A172 (cell line): ENCODE measurements around the gene CDK2AP2. TPM values are rescaled to one million over a fixed set of nuclear protein-coding genes. Genes with fewer than 3 reads are reported as not detected.
"Not testable (repeated sequence)": the region's sequence is repeated elsewhere in the genome, so short reads cannot be mapped to it uniquely, and the experiment has no call there.

Source experiments
- DNase-seq: peaks from one replicate; pipeline ENCODE4 v3.0.0-alpha.2; 2015; ENCODE audit warnings: low spot score
- total RNA-seq: library from RNA; depleted of rRNA; stranded (reverse); fragments of >200 nt; shearing (Covaris generic); gene quantifications from 2 replicates; pipeline ENCODE4 v1.2.3, GENCODE V29; 2014

The CDK2AP2 gene
- total RNA-seq, 1 experiment from 2014 or later, result 48.4 TPM

DNA sequence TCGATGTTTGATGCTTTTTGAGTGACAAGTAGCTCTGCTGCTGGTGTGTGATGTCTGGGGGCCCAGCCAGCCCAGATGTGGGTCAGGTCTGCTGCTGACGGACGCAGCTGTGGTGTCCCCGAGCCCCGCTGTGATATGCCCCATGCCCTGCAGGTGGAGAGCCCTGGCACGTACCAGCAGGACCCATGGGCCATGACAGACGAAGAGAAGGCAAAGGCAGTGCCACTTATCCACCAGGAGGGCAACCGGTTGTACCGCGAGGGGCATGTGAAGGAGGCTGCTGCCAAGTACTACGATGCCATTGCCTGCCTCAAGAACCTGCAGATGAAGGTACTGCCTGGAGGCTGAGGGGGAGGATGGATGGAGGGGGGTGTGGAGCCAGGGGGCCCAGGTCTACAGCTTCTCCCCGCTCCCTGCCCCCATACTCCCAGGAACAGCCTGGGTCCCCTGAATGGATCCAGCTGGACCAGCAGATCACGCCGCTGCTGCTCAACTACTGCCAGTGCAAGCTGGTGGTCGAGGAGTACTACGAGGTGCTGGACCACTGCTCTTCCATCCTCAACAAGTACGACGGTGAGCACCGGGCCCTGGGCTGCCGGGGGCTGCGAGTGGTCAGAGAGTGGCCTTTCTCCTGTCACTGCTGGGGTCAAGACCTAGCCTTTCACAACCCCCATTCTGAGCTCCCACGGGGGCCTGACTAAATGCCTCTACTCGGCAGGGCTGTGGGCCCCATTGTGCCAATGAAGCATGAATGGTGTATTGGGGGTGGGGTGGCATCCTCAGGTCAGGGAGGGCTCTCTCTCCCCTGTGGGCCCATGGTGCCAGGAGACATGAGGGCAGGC is 17.9 kb downstream of the CDK2AP2 start:
- DNase-seq, result no peak

DNA sequence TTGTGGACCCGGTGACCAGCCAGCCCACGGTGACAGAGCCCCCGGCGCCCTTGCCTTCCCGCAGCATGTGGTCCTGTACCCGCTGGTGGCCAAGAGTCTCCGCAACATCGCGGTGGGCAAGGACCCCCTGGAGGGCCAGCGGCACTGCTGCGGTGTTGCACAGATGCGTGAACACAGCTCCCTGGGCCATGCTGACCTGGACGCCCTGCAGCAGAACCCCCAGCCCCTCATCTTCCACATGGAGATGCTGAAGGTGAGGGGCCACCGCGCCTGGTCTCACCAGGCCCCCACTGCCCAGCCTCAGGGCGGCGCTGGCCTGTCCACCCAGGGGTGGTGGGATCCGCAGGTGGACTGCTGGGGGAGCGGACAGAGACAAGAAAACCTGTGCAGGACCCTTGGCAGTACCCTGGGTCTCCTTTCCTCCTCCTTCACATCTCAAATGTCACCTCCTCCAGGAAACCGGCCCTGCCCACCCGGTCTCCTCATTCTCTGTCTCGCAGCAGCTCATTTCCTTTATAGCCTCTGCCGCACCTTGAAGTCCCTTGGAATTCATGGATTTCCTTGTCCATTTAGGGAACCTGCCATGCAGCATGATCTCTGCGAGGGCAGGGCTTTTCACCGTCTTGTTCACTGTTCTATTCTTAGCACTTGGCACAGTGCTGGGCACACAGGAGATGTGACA is 18.6 kb downstream of the CDK2AP2 start:
- no peak for DNase-seq

DNA sequence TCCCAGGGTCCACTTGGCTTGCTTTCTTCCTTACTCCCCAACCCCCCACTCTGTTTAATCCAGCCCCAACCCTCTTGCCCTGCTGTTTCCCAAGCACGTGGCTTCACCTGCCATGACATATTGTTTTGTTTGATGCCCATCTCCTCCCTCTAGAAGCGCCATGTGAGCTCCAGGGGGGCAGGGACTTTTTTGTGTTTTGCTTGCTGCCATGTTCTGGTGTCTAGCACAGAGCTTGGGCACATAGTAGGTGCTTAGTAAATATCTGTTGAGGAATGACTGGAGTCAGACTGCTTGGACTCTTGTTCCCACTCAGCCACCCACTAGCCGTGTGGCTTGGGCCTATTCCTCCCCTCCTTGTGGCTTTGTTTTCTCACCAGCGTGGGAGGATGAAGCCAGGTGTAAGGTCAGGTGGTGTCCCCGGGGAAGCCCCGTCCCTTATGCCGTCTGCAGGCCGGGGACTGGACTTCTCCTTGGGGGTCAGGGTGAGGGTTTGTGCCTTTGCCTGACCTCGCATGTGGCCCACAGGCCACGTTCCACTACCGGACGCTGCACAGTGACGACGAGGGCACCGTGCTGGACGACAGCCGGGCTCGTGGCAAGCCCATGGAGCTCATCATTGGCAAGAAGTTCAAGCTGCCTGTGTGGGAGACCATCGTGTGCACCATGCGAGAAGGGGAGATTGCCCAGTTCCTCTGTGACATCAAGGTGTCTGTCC is 21.3 kb downstream of the CDK2AP2 start:
- DNase-seq, result no peak

DNA sequence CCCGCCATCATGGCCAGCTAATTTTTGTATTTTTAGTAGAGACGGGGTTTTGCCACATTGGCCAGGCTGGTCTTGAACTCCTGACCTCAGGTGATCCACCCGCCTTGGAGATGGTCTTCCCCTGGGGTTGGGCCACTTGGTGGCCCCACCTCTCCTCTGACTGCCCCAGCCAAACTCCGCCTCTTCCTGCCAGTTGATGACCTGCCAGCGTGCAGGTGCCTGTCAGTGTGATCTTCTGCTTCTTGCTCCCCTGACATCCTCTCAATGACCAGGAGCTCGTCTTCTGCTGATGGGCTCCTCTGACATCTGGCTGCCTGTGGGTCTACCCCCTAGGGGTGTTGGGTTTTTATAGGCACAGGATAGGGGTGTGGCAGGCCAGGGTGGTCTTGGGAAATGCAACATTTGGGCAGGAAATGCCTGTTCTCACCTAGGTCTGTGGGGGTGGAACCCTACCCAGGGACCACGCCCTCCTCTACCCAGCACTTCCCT is 22.0 kb downstream of the CDK2AP2 start:
- not testable (repeated sequence) for DNase-seq

DNA sequence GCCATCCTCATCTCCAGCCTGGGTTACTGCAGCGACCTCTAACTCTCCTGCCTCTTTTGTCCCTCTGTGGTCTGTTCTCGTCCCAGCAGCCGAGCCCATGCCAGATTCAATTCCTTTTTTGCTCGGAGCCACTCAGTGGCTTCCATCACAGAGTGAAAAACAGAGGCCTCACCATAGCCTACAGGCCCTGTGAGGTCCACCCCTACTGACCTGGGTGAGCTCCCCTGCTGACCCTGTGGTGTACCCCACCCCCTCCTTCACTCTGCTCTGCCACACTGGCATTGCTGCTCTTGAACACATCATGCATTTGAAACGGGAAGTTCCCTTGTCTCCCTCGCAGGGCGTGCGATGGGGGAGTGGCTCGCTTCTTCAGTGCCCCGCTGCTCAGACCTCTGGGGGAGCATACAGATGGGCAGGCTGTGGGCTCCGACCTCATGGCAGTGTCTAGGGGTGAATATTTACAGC is 23.1 kb downstream of the CDK2AP2 start:
- no peak for DNase-seq

DNA sequence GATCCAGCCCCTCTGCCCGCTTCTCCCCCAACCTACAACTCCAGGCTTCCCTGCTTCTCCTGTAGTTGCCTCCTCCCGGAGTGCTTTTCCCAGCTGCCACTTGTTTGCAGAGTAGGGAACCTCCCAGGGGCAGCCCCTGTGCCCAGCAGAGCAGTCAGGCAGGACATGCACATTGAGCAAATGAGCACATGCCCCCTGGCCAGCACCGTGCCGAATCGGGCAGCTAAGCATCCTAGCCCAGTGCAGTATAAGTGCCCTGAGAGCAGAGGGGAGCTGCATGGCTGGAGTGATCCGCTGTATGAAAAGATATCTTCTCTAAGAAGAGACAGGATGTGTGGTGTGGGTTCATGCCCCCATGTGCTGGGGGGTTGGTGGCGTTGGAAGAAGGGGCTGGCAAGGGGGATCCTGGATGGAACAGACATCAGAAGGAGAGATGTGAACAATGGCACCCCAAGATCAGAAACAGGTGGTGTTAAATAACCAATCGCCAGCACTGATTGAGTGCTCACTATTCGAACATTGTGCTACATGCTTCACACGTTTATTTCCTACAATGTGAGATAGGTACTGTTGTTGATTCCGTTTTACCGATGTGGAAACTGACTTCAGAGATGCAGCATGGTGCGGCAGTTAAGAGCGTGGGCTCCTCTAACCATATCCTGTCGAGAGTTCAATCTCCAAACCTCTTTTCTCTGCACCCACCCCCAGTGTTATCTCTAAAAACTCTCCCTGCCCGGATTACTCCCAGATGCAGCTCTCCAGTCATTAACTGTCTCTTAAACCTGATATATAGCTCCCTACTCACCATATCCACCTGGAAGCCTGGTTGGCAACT is 23.9 kb downstream of the CDK2AP2 start:
- no peak for DNase-seq

DNA sequence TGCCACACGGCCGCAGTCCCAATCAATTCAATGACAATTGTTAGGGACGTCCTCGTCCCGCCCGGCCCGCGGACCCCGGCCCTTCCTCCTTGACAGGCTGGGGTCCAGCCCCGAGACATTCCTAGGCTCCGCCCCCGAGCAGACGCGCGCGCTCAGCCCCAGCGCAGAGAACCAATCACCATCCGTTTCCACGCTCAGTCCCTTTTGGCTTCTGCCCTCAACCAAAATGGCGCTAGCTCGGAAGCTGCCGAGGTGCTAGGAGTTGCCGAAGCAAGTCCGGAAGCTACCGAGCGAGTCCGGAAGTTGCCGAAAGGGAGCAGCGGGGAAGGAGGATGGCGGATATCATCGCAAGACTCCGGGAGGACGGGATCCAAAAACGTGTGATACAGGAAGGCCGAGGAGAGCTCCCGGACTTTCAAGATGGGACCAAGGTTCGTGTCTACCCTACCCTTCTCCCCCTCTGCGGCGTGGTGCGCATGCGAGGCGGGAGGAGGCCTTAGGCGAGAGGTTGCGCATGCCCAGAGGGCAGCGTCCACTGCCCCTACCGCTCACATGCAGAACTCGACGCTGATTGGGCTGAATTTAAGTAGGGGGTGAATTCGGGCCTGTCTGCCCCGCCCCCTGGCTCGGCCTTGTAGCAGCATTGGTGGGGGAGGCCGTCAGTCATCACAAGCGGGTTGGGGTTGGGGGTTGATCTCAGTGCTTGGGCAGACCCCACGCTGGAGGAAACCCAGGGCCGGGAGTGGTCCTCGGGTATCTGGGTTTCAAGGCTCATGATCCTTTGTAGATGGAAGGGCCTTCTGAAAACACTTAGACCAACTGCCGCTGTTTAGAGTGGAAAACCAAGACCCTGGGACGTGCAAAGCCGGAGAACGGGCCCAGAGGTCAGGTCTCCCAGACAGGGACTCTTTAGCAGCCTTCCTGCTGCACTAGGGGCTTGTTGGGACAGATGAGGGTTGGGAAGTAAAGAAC is 24.8 kb downstream of the CDK2AP2 start, which contains the start of gene AIP:
AIP (plus strand) TSS at position 200 of the 972 bp plus-strand sequence; CDS start at position 333, 133 bp downstream.
- peak; percentile 95 for DNase-seq

DNA sequence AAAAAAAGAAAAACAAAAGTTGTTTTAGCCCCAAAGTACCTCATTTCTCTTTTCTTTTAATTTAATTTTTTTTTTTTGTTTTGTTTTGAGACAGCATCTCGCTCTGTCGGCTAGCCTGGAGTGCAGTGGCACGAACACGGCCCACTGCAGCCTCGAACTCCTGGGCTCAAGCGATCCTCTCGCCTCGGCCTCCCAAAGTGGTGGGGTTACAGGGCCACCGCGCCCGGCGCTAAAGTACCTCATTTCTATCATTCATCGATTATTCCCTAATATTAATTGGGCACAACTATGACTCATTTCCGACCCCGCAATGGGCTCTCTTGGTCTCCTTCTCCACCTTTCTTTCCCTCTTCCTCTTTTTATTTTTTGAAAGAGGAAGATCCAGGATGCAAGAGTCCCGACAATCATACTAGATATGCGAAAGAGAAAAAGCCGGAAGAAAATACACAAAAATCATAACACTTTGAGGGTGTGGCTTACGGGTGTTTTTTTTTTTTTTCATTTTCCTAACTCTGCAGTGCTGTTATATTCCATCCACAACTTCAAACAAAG is 25.6 kb downstream of the CDK2AP2 start:
- no peak for DNase-seq

DNA sequence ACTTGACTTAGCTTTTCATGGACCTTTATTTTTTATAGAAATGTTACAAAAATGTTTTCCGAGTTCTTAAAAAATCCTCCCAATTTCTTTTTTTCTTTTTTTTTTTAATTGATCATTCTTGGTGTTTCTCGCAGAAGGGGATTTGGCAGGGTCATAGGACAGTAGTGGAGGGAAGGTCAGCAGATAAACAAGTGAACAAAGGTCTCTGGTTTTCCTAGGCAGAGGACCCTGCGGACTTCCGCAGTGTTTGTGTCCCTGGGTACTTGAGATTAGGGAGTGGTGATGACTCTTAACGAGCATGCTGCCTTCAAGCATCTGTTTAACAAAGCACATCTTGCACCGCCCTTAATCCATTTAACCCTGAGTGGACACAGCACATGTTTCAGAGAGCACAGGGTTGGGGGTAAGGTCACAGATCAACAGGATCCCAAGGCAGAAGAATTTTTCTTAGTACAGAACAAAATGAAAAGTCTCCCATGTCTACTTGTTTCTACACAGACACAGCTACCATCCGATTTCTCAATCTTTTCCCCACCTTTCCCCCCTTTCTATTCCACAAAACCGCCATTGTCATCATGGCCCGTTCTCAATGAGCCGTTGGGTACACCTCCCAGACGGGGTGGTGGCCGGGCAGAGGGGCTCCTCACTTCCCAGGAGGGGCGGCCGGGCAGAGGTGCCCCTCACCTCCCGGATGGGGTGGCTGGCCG is 30.5 kb downstream of the CDK2AP2 start:
- not testable (repeated sequence) for DNase-seq

DNA sequence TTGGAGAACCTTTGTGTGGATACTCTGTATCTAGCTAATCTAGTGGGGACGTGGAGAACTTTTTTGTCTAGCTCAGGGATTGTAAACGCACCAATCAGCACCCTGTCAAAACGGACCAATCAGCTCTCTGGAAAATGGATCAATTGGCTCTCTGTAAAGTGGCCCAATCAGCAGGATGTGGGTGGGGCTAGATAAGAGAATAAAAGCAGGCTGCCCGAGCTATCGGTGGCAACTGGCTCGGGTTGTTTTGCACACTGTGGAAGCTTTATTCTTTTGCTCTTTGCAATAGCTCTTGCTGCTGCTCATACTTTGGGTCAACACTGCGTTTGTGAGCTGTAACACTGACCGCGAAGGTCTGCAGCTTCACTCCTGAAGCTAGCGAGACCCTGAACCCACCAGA is 31.3 kb downstream of the CDK2AP2 start:
- DNase-seq, result not testable (repeated sequence)

DNA sequence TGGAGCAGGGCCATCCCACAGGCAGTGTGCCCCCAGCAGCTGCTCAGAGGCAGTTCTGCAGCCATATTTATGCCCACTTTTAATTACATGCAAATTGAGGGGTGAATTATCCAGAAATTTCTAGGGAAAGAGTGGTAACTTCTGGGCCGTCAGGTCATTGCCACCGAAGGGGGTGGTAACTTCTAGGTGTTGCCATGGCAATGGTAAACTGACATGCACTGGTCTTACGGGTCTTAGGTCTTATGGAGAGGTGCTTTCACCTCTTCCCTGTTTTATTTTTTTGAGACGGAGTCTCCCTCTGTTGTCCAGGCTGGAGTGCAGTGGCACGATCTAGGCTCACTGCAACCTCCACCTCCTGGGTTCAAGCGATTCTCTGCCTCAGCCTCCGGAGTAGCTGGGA is 35.1 kb downstream of the CDK2AP2 start:
- no peak for DNase-seq

DNA sequence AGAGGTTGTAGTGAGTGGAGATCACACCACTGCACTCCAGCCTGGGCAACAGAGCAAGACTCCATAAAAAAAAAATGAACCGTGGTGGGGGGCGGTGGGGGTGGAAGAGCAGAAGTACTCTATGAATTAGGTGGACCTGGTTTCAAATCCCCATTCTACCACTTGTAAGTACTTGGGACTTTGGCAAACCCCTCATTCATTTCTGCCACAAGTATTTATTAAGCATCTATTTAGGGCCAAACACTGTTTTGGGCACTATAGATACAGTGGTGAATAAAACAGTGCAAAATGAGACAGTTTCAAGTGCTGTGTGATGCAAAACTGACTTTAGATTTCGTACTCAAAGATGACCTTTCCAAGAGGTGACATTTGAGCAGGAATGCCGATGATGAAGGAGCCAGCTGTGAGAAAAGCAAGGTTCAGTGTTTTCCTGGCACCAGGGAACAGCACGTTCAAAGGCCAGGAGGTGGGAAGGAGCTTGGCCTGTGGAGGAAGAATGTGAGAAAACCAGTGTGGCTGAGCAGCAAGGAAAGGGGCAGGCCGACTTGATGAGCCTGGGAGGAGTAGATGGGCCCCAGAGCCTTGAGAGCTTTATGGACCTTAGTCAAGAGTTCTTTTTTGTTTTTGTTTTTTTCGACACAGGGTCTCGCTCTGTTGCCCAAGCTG is 37.5 kb downstream of the CDK2AP2 start:
- no peak for DNase-seq

DNA sequence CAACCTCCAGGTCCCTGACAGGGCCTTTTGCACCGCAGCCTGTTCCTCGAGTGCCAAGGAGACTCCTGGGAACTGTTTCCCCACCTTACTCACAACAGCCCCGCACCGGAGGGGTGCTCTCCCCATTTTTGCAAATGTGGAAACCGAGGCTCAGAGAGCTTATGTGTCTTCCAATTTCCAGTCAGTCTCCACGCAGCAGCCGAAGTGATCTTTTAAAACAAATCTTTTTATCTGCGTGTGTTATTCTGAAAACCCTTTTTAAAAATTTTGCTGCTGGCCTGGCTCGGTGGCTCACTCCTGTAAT is 38.5 kb downstream of the CDK2AP2 start:
- DNase-seq, result no peak

DNA sequence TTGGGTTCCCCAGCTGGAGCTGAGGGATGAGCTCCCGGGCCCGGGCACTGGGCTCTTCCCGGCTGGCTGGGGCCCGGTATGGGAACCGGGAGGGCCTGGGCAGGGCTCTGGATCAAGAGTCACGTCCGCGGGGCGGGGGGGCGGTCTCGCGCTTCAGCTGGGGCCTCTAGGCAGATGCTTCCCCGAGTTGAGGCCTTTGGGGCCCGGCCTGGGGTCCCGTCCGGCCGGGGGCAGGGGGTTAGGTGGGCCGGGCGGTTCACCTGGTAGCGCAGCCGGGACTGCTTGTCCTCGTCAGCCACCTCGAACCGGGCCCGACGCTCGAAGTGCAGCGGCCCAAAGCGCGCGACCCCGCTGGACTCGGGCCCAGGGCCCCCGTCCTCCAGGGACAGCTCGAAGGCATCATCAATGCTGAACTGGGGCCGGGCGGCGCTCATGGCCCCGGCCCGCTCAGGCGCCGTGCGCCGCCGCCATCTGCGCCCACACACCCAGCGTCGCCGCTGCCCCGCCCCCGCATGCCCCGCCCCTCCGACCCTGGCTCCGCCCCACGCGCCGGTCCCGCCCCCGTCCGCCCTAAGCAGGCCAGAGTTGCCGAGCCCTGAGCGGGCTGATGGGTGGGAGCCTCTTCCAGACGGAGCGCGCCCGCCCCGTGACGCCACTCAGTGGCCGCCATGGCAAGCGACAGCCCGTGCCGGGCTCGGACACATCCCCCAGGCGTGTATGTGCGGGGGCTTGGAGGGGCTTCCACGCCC is 39.0 kb downstream of the CDK2AP2 start, which contains the start of gene TMEM134:
TMEM134 (minus strand) TSS at position 493 of the 749 bp plus-strand sequence; CDS start at position 434, 59 bp downstream.
- DNase-seq, result peak; percentile 79

DNA sequence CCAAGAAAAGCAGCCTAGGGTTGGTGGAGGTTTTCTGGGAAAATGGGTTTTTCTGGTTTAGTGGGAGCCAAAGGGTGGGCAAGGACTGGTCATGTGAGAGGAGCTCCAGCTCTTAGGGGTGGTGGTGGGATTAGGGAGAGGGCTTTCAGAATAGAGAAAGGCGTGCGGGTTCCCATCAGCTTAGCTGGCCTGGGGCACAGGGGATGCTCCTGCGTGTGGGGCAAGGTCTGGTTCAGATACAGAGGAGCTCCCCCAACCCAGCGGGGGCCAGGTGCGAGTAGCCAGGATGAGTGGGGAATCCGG is 39.6 kb downstream of the CDK2AP2 start:
- no peak for DNase-seq

DNA sequence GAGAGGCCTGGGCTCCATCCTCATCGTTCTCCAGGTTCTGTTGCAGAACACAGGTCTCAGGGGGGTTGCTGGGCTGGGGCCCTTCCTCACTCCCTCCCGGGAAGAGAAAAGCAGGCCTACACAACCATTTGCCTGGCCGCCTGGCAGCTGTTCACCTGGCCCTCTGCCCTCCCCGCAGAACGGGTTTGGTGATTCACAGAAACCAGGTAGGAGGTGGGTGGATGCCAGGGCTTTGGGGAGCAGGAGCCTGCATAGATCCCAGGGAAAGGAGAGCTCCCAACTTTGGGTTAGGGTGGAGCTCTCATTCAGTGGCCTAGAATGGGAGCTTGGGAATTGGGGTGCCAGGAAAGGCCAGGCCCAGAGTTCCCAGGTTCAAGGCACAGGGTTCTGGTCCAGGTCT is 39.9 kb downstream of the CDK2AP2 start:
- no peak for DNase-seq

DNA sequence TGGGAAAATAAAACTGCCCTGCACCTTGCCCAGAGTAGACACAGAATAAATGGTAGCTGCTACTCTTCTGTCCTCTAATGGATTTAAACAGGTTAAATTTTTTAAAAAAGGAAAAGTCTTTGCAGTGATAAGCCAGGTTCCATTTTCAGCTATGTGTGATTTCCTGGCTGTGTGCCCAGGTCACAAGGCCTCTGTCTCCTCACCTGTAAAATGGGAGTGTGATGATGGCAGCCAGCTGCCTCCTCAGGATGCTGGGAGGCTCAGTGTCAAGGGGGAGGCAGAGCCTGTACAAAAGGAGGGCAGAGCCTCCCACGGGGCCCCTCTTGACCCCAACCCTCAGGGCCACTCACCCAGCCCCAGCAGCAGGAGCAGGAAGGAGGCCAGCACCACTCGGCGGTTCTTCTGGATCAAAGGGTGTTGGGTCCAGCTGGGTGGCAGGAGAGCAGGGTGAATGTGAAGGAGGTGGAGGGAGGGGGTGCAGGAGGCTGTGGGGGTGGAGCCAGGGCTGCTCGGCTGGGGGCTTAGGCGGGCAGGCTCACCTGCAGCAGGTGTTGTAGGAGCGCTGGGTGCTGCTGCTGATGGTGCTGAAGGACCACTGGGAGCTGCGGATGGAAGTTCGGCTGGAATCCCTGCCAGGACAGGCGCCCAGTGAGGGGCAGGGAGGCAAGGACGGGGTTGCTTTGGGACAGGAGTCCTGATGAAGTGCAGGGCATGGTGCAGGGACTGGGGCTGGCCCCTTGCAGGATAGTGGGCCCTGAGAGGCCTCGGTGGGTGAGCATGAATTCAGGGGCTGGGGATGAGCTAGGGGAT is 40.8 kb downstream of the CDK2AP2 start:
- DNase-seq, result no peak
